ENCODE measurements around the gene CADM2. TPM values are rescaled to one million over a fixed set of nuclear protein-coding genes. Genes with fewer than 3 reads are reported as not detected.
A peak's percentile ranks its signal among the peaks of the same experiment; 100 is the strongest.

The CADM2 gene
- total RNA-seq, 2 experiments from 2014 or later, result not detected

GRCh38 chr3:85313380-85313779 lies 354.6 kb downstream of the CADM2 start:
- H3K27me3 Mint-ChIP-seq (ENCODE audit: low read depth), result no peaks in the 10 kb centered on the region
- no peaks in the 10 kb centered on the region for H3K36me3 Mint-ChIP-seq (ENCODE audit: low read depth)
- H3K4me3 Mint-ChIP-seq, result no peak overlapping the region
- no peak overlapping the region for H3K27ac Mint-ChIP-seq
- H3K4me1 Mint-ChIP-seq (ENCODE audit: low read depth), result no peaks in the 10 kb centered on the region
- no peaks in the 10 kb centered on the region for H3K9me3 Mint-ChIP-seq
- no peak for DNase-seq
- CTCF ChIA-PET, result no interaction called here
- intact Hi-C loops (cut with micrococcal nuclease), result no loop called here

- no peaks in the 10 kb centered on the region for H3K4me1 Mint-ChIP-seq (ENCODE audit: low read depth)
- intact Hi-C loops (cut with micrococcal nuclease), result no loop called here
- no peak for DNase-seq
- no peaks in the 10 kb centered on the region for H3K9me3 Mint-ChIP-seq
- no peak overlapping the region for H3K4me3 Mint-ChIP-seq
- CTCF ChIA-PET, result no interaction called here
- no peak overlapping the region for H3K27ac Mint-ChIP-seq
- H3K27me3 Mint-ChIP-seq (ENCODE audit: low read depth), result no peaks in the 10 kb centered on the region
- H3K36me3 Mint-ChIP-seq (ENCODE audit: low read depth), result no peaks in the 10 kb centered on the region
These were observed 357.5 kb downstream of the CADM2 start for GRCh38 chr3:85316252-85316651.

GRCh38 chr3:85321892-85322291 lies 363.1 kb downstream of the CADM2 start:
- intact Hi-C loops (cut with micrococcal nuclease), result no loop called here
- no peaks in the 10 kb centered on the region for H3K27me3 Mint-ChIP-seq (ENCODE audit: low read depth)
- CTCF ChIA-PET, result no interaction called here
- H3K9me3 Mint-ChIP-seq, result peaks cover 4% of the 10 kb centered on the region
- H3K4me3 Mint-ChIP-seq, result no peak overlapping the region
- no peaks in the 10 kb centered on the region for H3K4me1 Mint-ChIP-seq (ENCODE audit: low read depth)
- no peak for DNase-seq
- H3K36me3 Mint-ChIP-seq (ENCODE audit: low read depth), result no peaks in the 10 kb centered on the region
- H3K27ac Mint-ChIP-seq, result no peak overlapping the region

- Mint-ChIP-seq H3K27me3 (ENCODE audit: low read depth) (no peaks in the 10 kb centered on the region), H3K27ac (no peak overlapping the region), H3K9me3 (peaks cover under 1% of the 10 kb centered on the region), H3K36me3 (ENCODE audit: low read depth) (no peaks in the 10 kb centered on the region), H3K4me1 (ENCODE audit: low read depth) (no peaks in the 10 kb centered on the region), H3K4me3 (no peak overlapping the region)
- CTCF ChIA-PET, result no interaction called here
- intact Hi-C loops (cut with micrococcal nuclease), result no loop called here
- DNase-seq, result no peak
These were observed 371.3 kb downstream of the CADM2 start for GRCh38 chr3:85330071-85330470.

- no peaks in the 10 kb centered on the region for H3K4me1 Mint-ChIP-seq (ENCODE audit: low read depth)
- H3K9me3 Mint-ChIP-seq, result peaks cover 3% of the 10 kb centered on the region
- H3K4me3 Mint-ChIP-seq, result no peak overlapping the region
- intact Hi-C loops (cut with micrococcal nuclease), result no loop called here
- DNase-seq, result no peak
- H3K27ac Mint-ChIP-seq, result no peak overlapping the region
- H3K36me3 Mint-ChIP-seq (ENCODE audit: low read depth), result no peaks in the 10 kb centered on the region
- no peaks in the 10 kb centered on the region for H3K27me3 Mint-ChIP-seq (ENCODE audit: low read depth)
- CTCF ChIA-PET, result no interaction called here
These were observed 379.1 kb downstream of the CADM2 start for GRCh38 chr3:85337895-85338294.

- Mint-ChIP-seq H3K36me3 (ENCODE audit: low read depth) (no peaks in the 10 kb centered on the region), H3K4me1 (ENCODE audit: low read depth) (no peaks in the 10 kb centered on the region), H3K27ac (no peak overlapping the region), H3K4me3 (no peak overlapping the region), H3K27me3 (ENCODE audit: low read depth) (no peaks in the 10 kb centered on the region), H3K9me3 (no peaks in the 10 kb centered on the region)
- CTCF ChIA-PET, result no interaction called here
- intact Hi-C loops (cut with micrococcal nuclease), result no loop called here
- DNase-seq, result no peak
These were observed 384.1 kb downstream of the CADM2 start for GRCh38 chr3:85342915-85343314.

- no peaks in the 10 kb centered on the region for H3K4me1 Mint-ChIP-seq (ENCODE audit: low read depth)
- H3K4me3 Mint-ChIP-seq, result no peak overlapping the region
- CTCF ChIA-PET, result no interaction called here
- no peaks in the 10 kb centered on the region for H3K27me3 Mint-ChIP-seq (ENCODE audit: low read depth)
- no peak for DNase-seq
- no peak overlapping the region for H3K27ac Mint-ChIP-seq
- no peaks in the 10 kb centered on the region for H3K36me3 Mint-ChIP-seq (ENCODE audit: low read depth)
- peaks cover 3% of the 10 kb centered on the region for H3K9me3 Mint-ChIP-seq
- intact Hi-C loops (cut with micrococcal nuclease), result no loop called here
These were observed 396.8 kb downstream of the CADM2 start for GRCh38 chr3:85355572-85355971.

- H3K4me1 Mint-ChIP-seq (ENCODE audit: low read depth), result no peaks in the 10 kb centered on the region
- CTCF ChIA-PET, result no interaction called here
- H3K4me3 Mint-ChIP-seq, result no peak overlapping the region
- H3K27ac Mint-ChIP-seq, result no peak overlapping the region
- DNase-seq, result peak; percentile 27
- no peaks in the 10 kb centered on the region for H3K9me3 Mint-ChIP-seq
- no peaks in the 10 kb centered on the region for H3K27me3 Mint-ChIP-seq (ENCODE audit: low read depth)
- intact Hi-C loops (cut with micrococcal nuclease), result loop anchor here (1.0 kb wide), 1 partner anchor 813 kb away; no protein-coding TSS in a partner anchor
- H3K36me3 Mint-ChIP-seq (ENCODE audit: low read depth), result no peaks in the 10 kb centered on the region
These were observed 402.1 kb downstream of the CADM2 start for GRCh38 chr3:85360742-85361387.

- intact Hi-C loops (cut with micrococcal nuclease), result no loop called here
- H3K4me3 Mint-ChIP-seq, result no peak overlapping the region
- no peak overlapping the region for H3K27ac Mint-ChIP-seq
- DNase-seq, result no peak
- H3K27me3 Mint-ChIP-seq (ENCODE audit: low read depth), result no peaks in the 10 kb centered on the region
- H3K36me3 Mint-ChIP-seq (ENCODE audit: low read depth), result no peaks in the 10 kb centered on the region
- no peaks in the 10 kb centered on the region for H3K4me1 Mint-ChIP-seq (ENCODE audit: low read depth)
- CTCF ChIA-PET, result no interaction called here
- H3K9me3 Mint-ChIP-seq, result no peaks in the 10 kb centered on the region
These were observed 405.6 kb downstream of the CADM2 start for GRCh38 chr3:85364296-85364909.

GRCh38 chr3:85370341-85370740 lies 411.6 kb downstream of the CADM2 start:
- Mint-ChIP-seq H3K27ac (no peak overlapping the region), H3K36me3 (ENCODE audit: low read depth) (no peaks in the 10 kb centered on the region), H3K4me3 (no peak overlapping the region), H3K9me3 (no peaks in the 10 kb centered on the region), H3K27me3 (ENCODE audit: low read depth) (no peaks in the 10 kb centered on the region), H3K4me1 (ENCODE audit: low read depth) (no peaks in the 10 kb centered on the region)
- intact Hi-C loops (cut with micrococcal nuclease), result no loop called here
- CTCF ChIA-PET, result no interaction called here
- no peak for DNase-seq

- DNase-seq, result no peak
- Mint-ChIP-seq H3K27me3 (ENCODE audit: low read depth) (no peaks in the 10 kb centered on the region), H3K9me3 (no peaks in the 10 kb centered on the region), H3K4me3 (no peak overlapping the region), H3K36me3 (ENCODE audit: low read depth) (no peaks in the 10 kb centered on the region), H3K27ac (no peak overlapping the region), H3K4me1 (ENCODE audit: low read depth) (no peaks in the 10 kb centered on the region)
- intact Hi-C loops (cut with micrococcal nuclease), result no loop called here
- CTCF ChIA-PET, result no interaction called here
These were observed 417.3 kb downstream of the CADM2 start for GRCh38 chr3:85376131-85376530.

- intact Hi-C loops (cut with micrococcal nuclease), result no loop called here
- CTCF ChIA-PET, result no interaction called here
- Mint-ChIP-seq H3K36me3 (ENCODE audit: low read depth) (no peaks in the 10 kb centered on the region), H3K27ac (no peak overlapping the region), H3K27me3 (ENCODE audit: low read depth) (no peaks in the 10 kb centered on the region), H3K9me3 (no peaks in the 10 kb centered on the region), H3K4me1 (ENCODE audit: low read depth) (no peaks in the 10 kb centered on the region), H3K4me3 (no peak overlapping the region)
- DNase-seq, result no peak
These were observed 418.3 kb downstream of the CADM2 start for GRCh38 chr3:85377115-85377514.

GRCh38 chr3:85384372-85384771 lies 425.6 kb downstream of the CADM2 start:
- H3K4me3 Mint-ChIP-seq, result no peak overlapping the region
- intact Hi-C loops (cut with micrococcal nuclease), result no loop called here

More at GRCh38 chr3:85384372-85384771, 425.6 kb downstream of the CADM2 start:
- no peaks in the 10 kb centered on the region for H3K4me1 Mint-ChIP-seq (ENCODE audit: low read depth)
- peaks cover 3% of the 10 kb centered on the region for H3K9me3 Mint-ChIP-seq
- no peaks in the 10 kb centered on the region for H3K27me3 Mint-ChIP-seq (ENCODE audit: low read depth)
- no peak overlapping the region for H3K27ac Mint-ChIP-seq
- CTCF ChIA-PET, result no interaction called here
- DNase-seq, result no peak
- H3K36me3 Mint-ChIP-seq (ENCODE audit: low read depth), result no peaks in the 10 kb centered on the region

Measured in activated naive CD4-positive, alpha-beta T cell treated with anti-CD3 and anti-CD28 coated beads for 36 hours (primary cell).